Smooth muscle cell (in vitro differentiated cells): ENCODE measurements around the gene SLC6A7. TPM values are rescaled to one million over a fixed set of nuclear protein-coding genes. Genes with fewer than 3 reads are reported as not detected.

Experiments used
- DNase-seq: peaks from one replicate; lab custom pipeline; 2025; ENCODE audit not compliant: unreplicated experiment; lab: John Stamatoyannopoulos, UW
- H2AFZ ChIP-seq: fragments of 200-600 bp; sonication (generic); 2 replicates; pipeline ENCODE4 v1.6.0; 2016; ENCODE audit warnings: antibody characterized with exemption, low read depth, mild to moderate bottlenecking
- H3F3A ChIP-seq: fragments of 200-600 bp; sonication (generic); 2 replicates; pipeline ENCODE4 v1.6.0; 2017; ENCODE audit warnings: antibody characterized with exemption, low read depth
- H3K27ac ChIP-seq: fragments of 200-600 bp; sonication (generic); 2 replicates; pipeline ENCODE4 v1.5.1; 2016; ENCODE audit warnings: low read depth, mild to moderate bottlenecking
- H3K27me3 ChIP-seq: fragments of 200-600 bp; sonication (generic); 2 replicates; pipeline ENCODE4 v1.6.1; 2016; ENCODE audit warnings: low read depth, mild to moderate bottlenecking
- H3K36me3 ChIP-seq: fragments of 200-600 bp; sonication (generic); 2 replicates; pipeline ENCODE4 v1.5.1; 2016; ENCODE audit warnings: low read depth
- H3K4me1 ChIP-seq: fragments of 200-600 bp; sonication (generic); 2 replicates; pipeline ENCODE4 v1.5.1; 2016; ENCODE audit warnings: low read depth
- H3K4me2 ChIP-seq: fragments of 200-600 bp; sonication (generic); 2 replicates; pipeline ENCODE4 v1.6.0; 2016; ENCODE audit warnings: mild to moderate bottlenecking
- H3K4me3 ChIP-seq: fragments of 200-600 bp; sonication (generic); 2 replicates; pipeline ENCODE4 v1.5.1; 2016; ENCODE audit warnings: mild to moderate bottlenecking
- H3K79me2 ChIP-seq: fragments of 200-600 bp; sonication (generic); 2 replicates; pipeline ENCODE4 v1.6.0; 2016; ENCODE audit warnings: low read depth, mild to moderate bottlenecking
- H3K9ac ChIP-seq: fragments of 200-600 bp; sonication (generic); 2 replicates; pipeline ENCODE4 v1.6.0; 2016; ENCODE audit warnings: low read depth
- H3K9me3 ChIP-seq: fragments of 200-600 bp; sonication (generic); replicated peaks from 2 replicates; pipeline ENCODE4 v1.5.1; 2016; ENCODE audit warnings: low read depth
- H4K20me1 ChIP-seq: fragments of 200-600 bp; sonication (generic); 2 replicates; pipeline ENCODE4 v1.6.0; 2016; ENCODE audit warnings: low read depth
- WGBS: methylation state at CpG from one replicate; pipeline ENCODE4 v1.1.7; 2016; ENCODE audit warnings: low lambda C conversion rate; 5-methylcytosine and 5-hydroxymethylcytosine counted together
- polyA plus RNA-seq: library from polyadenylated mRNA; unstranded; fragments of >200 nt; fragmentation: Nextera tagmentation; extraction: Ambion mirVana; gene quantifications from 2 replicates; pipeline ENCODE4 v1.2.1, GENCODE V29; 2016
- total RNA-seq: library from RNA; depleted of rRNA; stranded (reverse); fragments of >200 nt; gene quantifications from 2 replicates; pipeline ENCODE4 v1.2.3, GENCODE V29; 2014
- TF ChIP-seq, protein P1 (sequence below): fragments of 200-600 bp; sonication (generic); IDR thresholded peaks from 2 replicates; pipeline ENCODE4 v1.5.1; 2017; ENCODE audit warnings: borderline replicate concordance, mild to moderate bottlenecking, antibody characterized with exemption; ENCODE audit not compliant: insufficient read depth, poor library complexity, severe bottlenecking

SLC6A7 gene
- total and polyA plus RNA-seq, 2 experiments from 2014 or later: 0.10 TPM; not detected in 1

DNA sequence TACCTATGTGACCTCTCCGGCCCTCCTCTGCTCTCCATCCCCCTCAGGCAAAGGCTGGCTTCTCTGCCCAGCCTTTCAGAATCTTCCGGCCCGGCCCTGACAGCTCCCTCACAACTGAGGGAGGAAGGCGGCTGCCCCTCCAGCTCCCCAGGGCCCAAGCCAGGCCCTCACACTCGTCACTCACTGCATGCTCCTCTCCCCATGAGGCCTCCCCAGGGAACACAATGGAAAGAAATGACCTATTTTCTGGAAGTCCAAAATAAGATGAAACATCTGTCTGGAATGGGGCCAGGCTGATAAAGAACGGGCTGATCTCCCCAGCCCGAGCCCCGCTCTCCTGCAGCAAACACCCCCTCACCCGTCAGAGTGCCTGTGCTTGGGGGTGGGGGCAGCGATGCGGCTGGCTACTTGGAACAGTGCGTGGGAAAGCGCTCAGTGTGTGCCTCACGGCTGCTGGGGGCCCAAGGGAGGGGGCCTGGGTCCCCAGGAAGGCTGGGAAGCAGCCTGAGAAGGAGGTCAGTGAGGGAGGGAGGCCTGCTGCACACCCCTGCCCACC lies 45.5 kb upstream of the SLC6A7 start:
- TF ChIP-seq, protein P1, sequence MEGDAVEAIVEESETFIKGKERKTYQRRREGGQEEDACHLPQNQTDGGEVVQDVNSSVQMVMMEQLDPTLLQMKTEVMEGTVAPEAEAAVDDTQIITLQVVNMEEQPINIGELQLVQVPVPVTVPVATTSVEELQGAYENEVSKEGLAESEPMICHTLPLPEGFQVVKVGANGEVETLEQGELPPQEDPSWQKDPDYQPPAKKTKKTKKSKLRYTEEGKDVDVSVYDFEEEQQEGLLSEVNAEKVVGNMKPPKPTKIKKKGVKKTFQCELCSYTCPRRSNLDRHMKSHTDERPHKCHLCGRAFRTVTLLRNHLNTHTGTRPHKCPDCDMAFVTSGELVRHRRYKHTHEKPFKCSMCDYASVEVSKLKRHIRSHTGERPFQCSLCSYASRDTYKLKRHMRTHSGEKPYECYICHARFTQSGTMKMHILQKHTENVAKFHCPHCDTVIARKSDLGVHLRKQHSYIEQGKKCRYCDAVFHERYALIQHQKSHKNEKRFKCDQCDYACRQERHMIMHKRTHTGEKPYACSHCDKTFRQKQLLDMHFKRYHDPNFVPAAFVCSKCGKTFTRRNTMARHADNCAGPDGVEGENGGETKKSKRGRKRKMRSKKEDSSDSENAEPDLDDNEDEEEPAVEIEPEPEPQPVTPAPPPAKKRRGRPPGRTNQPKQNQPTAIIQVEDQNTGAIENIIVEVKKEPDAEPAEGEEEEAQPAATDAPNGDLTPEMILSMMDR: no peak
- peak overlapping the region; percentile 100 for H3K27ac ChIP-seq
- no peaks in the 10 kb centered on the region for H3K9me3 ChIP-seq
- H4K20me1 ChIP-seq: peaks cover 35% of the 10 kb centered on the region
- no peak overlapping the region for H3K4me3 ChIP-seq
- no peak overlapping the region for H2AFZ ChIP-seq
- H3K79me2 ChIP-seq: peaks cover 56% of the 10 kb centered on the region
- DNase-seq: no peak
- peaks cover 71% of the 10 kb centered on the region for H3K4me1 ChIP-seq
- H3K9ac ChIP-seq: peak overlapping the region; percentile 61
- H3K27me3 ChIP-seq: no peaks in the 10 kb centered on the region
- no peaks in the 10 kb centered on the region for H3K36me3 ChIP-seq
- H3F3A ChIP-seq: peaks cover 34% of the 10 kb centered on the region
- H3K4me2 ChIP-seq: peak overlapping the region; percentile 76
- WGBS: 8% methylated on average over 14 of the region's 14 CpGs

GRCh38 chr5:150144879-150145278 lies 45.0 kb upstream of the SLC6A7 start:
- Histone ChIP-seq H3K36me3 (no peaks in the 10 kb centered on the region), H3K27ac (peak overlapping the region; percentile 100), H4K20me1 (peaks cover 41% of the 10 kb centered on the region), H3K79me2 (peaks cover 62% of the 10 kb centered on the region), H3F3A (peaks cover 39% of the 10 kb centered on the region), H3K4me2 (peak overlapping the region; percentile 76), H3K27me3 (no peaks in the 10 kb centered on the region), H3K4me1 (peaks cover 71% of the 10 kb centered on the region), H3K9ac (peak overlapping the region; percentile 16), H3K9me3 (no peaks in the 10 kb centered on the region), H2AFZ (no peak overlapping the region), H3K4me3 (no peak overlapping the region)
- TF ChIP-seq, protein P1: no peak
- DNase-seq: no peak
- 25% methylated on average over 4 of the region's 4 CpGs for WGBS

GRCh38 chr5:150146235-150146634 lies 43.6 kb upstream of the SLC6A7 start:
- H3K79me2 ChIP-seq: peaks cover 67% of the 10 kb centered on the region
- no peak overlapping the region for H2AFZ ChIP-seq
- H3K27ac ChIP-seq: peak overlapping the region; percentile 100

More at GRCh38 chr5:150146235-150146634, 43.6 kb upstream of the SLC6A7 start:
- no peak overlapping the region for H3K4me3 ChIP-seq
- 92% methylated on average over 5 of the region's 5 CpGs for WGBS
- no peaks in the 10 kb centered on the region for H3K27me3 ChIP-seq
- H3F3A ChIP-seq: peaks cover 36% of the 10 kb centered on the region
- H3K9ac ChIP-seq: peak overlapping the region; percentile 16
- DNase-seq: no peak
- H4K20me1 ChIP-seq: peaks cover 55% of the 10 kb centered on the region
- peak overlapping the region; percentile 76 for H3K4me2 ChIP-seq
- H3K9me3 ChIP-seq: no peaks in the 10 kb centered on the region
- peaks cover 68% of the 10 kb centered on the region for H3K4me1 ChIP-seq
- H3K36me3 ChIP-seq: no peaks in the 10 kb centered on the region
- TF ChIP-seq, protein P1: no peak
